Hypothalamus (tissue), 51 donors: ENCODE data around the gene SLC9A6.
"Not testable (repeated sequence)": the region's sequence is repeated elsewhere in the genome, so short reads cannot be mapped to it uniquely, and the experiment has no call there.

ENCODE experiments used
- DNase-seq, 51 donors: peaks; one replicate each; lab custom pipeline; 2025; lab: John Stamatoyannopoulos, UW

The SLC9A6 gene

DNA sequence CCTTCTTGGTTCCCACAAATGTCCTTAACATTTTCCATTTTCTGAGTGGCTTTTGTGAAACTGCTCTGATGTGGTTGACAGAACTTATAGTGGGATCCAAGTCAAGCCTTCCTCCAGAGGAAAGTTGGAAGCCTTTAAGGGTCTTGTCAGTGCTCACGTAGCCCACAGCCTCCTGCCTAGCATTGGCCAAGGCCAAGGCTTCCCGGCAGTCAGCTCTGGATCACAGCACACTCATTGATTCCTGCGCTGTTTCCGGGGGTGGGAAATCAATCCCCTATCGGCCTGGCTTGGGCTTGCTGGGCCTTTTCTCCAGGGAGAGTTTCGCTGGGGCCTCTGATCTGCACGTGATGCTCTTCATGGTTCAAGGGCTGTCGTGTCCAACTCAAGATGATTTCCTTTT lies 76.1 kb downstream of the SLC9A6 start:
- no peak for DNase-seq

DNA sequence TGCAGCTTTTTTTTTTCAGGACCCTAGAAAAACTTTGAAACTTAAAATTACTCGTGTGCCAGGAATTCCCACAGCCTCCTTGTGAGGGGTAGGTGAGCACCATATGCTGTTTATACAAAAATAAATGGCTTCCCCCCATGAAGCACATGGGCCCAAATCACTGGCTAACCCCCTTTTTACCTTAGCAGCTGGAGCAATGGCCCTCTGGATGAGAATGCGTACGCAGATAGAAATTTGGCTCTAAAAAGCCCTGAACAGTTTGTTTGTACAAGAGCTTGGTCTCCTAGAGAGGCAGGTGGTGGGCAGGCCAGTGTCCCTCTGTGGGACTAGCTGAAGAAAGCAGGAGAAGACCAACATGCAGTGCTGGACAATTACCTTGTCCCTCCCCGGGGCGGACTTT lies 76.5 kb downstream of the SLC9A6 start:
- DNase-seq: no peak

DNA sequence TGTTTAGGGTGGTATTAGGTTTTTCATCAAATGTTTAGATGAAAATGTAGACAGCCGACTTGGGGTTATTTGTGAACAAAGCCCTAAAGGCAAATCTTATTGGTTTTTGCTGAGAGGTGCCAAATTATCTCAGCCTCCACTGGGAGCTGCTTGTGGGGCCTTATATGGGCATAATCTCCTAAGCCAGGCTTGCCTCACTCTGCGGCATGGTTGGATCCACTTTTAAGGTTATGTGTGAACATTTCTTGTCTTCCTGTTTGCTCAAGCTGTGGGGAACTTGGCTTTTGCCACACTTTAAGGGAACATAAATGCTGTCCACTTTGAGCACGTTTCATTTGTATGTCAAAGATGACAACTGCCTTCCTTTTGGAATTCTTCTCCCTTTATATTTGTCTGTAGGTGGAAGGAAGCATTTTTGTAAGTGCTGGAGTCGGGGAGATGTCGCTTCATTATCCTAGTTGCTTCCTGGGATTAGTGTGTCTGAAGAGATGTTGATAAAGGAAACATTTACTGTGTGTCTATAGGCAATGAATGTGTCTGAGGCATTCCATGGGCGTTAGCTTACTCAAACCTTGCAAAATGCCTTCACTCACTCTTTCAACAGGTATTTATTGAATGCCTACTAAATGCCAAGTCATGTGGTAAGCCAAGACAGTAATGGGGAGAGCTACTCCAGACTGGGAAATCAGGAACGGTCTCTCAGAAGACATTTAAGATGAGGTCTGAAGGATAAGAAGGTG lies 78.3 kb downstream of the SLC9A6 start:
- no peak for DNase-seq

DNA sequence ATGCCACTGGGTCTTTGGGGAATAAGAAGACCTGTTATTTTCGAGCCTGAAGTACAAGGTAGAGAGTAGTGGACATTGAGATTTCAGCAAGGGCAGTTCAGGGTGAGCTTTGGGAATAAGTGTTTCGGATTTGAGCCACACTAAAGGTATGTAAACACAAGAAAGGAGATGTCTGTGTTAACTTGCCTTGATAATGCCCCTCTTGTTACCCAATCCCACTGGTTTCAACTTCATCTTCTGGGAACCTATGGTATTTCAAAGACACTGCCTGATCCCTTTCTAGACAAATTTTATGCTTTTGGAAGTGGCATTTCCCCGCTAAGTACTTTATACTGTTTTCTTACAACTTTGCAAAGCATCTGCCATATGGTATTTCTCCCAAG lies 79.4 kb downstream of the SLC9A6 start:
- no peak for DNase-seq

DNA sequence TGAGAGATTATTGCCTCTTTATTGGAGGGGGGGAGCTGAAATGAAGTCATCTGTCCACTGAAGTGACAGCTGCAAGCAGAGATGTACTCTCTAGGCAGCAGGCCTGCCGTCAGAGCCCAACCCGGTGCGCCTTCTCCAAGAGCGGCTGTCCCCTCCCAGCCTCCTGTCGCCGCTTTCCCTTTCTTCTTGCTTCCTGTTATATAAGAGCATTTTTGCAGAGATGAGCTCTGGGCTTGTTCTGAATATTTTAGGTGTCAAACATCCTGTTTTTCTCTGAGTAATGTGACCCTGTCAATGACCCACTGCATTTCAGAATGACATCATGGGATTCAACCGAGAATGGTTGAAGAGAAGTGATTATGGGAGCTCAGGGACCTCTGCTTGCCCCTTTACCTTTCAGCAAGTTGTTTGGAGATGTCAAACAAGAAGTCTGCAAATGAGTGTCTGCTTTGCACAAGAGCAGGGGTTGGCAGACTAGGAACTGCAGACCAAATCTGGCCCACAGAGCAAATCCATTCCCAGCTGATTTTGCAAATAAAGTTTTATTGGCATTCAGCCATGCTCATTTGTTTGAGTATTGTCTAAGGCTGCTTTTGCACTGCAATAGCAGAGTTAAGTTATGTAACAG lies 79.9 kb downstream of the SLC9A6 start:
- peak in 2 of 51 donors; percentile 0 for DNase-seq

DNA sequence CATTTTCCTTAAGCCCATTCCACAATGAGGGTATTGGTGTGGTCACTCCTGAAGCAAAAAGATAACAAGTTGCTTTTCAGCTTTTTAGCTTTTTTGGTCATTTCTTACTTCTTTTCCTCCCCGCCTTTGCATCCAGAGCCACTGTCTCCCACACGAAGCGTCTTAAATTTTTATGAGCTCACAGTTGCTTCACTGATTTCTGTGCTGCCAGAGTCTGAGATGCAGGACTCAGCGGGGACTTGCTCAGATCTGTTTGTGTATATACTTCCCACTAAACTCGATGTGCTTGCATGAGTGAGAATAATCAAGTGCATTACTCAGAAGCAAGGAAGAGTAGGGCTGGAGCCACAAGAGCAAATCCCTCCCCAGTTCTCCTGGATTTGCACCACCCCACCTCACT lies 81.9 kb downstream of the SLC9A6 start:
- DNase-seq: peak in 1 of 51 donors; percentile 4

DNA sequence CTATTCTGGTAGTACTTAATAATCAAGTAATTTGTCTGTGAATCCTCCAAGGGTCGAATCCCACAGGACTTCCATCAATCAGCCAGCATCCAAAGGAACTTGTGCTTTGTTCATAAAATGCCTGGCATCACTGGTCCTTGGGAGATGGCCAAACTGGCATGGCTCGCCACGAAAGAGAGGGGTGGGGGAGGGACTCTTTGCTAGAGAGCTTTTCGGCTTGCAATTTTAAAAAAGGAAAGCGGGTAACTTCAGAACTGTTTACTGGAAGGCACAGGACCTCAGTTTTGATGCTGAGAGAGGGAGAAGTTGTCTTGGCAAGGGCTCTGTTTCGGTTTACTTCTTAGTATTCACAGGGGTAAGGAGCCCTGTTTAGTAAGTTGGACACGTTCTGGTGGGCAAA lies 82.7 kb downstream of the SLC9A6 start:
- peak in 31 of 51 donors; percentile 1 to 54 (median 15) for DNase-seq

DNA sequence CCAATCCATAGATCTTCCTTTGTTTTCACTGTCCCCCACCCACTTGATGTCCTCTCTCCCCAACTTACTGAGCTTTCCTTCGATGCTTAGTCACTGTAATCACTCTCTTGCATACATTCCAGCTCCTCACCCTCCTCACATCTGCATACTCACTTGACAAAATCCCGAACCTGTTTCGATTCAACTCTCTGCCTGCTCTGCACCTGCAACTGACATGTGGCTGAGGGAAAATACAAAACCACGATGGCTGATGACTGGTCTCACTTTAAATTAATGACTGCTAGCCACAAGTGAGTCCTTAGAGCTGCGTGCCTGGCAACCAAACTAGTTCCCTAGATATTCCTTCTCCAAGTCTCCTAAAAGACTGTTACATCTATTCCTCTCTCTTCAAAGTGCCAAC lies 91.7 kb downstream of the SLC9A6 start:
- no peak for DNase-seq

DNA sequence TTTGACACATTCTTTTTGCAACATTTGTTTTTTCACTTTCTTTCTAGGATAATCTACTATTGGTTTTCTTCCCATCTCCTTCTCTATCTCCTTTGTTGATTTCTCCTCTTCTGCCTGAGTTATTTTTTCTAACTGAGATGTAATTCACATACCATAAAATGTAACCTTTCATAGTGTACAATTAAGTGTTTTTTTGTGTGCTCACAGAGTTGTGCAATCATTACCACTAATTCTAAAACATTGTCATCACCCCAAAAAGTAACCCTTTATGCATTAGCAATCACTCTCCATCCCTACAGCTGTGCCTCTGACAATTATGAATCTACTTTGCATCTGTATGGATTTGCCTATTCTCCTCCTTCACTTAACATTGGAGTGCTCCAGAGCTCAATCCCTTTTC lies 95.5 kb downstream of the SLC9A6 start:
- DNase-seq: no peak

DNA sequence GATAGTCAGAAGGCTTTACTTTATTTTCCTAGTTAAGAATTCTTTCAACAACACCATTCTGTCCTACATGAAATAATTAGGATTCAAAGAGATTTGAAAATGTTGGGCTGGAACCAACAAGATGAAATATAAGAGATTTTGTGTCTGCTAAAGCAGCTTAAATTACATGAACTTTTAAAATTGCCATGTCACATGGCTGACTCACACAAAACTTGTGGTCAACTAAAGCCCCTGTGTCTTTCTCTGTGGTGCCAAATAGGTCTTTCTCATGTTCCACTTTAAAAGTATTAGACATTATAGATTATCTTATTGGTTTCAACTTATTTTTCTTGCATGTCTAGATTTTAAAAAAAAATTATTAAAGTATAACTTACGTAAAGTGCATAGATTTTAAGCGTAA lies 101.3 kb downstream of the SLC9A6 start:
- DNase-seq: no peak

DNA sequence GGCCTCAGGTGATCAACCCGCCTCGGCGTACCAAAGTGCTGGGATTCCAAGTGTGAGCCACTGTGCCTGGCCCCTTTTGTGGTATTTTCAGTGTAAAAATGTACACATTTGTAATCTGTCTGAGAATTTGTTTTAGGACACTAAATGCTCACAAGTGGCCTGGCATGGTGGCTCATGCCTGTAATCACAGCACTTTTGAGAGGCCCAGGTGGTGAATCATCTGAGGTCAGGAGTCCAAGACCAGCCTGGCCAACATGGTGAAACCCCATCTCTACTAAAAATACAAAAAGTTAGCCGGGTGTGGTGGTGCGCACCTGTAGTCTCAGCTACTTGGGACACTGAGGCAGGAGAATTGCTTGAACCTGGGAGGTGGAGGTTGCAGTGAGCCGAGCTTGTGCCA lies 106.7 kb downstream of the SLC9A6 start:
- DNase-seq: not testable (repeated sequence)

DNA sequence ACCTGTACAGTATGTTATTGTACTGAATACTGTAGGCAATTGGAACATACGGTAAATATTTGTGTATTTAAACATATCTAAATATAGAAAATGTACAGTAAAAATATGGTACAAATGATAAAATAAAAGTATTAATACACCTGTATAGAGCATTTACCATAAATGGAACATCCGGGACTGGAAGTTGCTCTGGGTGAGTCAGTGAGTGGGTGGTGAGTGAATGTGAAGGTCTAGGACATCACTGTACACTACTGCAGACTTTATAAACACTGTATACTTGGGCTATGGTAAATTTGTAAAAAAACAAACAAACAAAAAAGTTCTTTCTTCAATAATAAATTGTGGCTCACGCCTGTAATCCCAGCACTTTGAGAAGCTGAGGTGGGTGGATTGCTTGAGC lies 109.7 kb downstream of the SLC9A6 start:
- DNase-seq: no peak
